ENCODE data around the gene MARF1.
"Not testable (repeated sequence)": the region's sequence is repeated elsewhere in the genome, so short reads cannot be mapped to it uniquely, and the experiment has no call there.

Gene MARF1

DNA sequence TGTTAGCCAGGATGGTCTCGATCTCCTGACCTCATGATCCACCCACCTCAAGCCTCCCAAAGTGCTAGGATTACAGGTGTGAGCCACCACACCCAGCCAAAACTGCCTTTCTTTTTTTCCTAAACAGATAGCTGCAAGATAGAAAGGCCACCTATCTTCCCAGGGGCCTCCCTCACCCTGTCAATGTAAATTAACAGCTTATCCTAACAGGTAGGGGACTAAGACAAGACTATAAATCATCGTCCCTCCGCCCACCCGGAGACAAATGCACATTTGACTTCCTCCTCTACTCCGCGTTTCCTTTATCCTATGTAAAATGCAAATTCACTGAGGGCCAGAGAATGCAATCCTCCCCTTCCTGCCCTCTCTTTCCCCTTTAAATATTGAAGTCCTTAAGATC lies 71.4 kb downstream of the MARF1 start:
- no peak for DNase-seq

DNA sequence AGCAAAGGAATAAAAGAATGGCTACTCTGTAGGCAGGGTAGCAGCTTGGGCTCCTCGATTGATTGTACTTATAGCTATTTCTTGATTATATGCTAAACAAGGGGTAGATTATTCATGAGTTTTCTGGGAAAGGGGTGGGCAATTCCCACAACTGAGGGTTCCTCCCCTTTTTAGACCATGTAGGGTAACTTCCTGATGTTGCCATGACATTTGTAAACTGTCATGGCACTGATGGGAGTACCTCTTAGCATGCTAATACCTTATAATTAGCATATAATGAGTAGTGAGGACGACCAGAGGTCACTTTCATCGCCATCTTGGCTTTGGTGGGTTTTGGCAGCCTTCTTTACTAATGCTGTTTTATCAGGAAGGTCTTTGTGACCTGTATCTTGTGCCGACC lies 72.3 kb downstream of the MARF1 start:
- not testable (repeated sequence) for DNase-seq

DNA sequence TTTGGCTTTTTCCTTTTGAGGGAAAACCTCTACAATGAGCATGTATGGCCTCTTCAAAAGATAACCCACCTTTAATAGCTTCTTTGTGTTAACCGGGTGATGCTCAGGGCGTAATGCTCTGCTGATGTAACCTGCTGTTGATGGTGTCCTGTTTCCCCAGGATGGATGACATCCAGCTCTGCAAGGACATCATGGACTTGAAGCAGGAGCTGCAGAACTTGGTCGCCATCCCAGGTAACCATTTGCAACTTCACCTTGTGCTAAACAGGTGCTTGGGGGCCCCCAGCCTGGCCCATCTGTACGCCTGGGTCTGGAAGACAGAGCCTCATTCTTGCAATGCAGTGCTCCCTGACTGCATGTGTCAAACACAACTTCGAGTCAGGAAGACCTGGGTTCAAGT lies 75.1 kb downstream of the MARF1 start:
- DNase-seq, result no peak

DNA sequence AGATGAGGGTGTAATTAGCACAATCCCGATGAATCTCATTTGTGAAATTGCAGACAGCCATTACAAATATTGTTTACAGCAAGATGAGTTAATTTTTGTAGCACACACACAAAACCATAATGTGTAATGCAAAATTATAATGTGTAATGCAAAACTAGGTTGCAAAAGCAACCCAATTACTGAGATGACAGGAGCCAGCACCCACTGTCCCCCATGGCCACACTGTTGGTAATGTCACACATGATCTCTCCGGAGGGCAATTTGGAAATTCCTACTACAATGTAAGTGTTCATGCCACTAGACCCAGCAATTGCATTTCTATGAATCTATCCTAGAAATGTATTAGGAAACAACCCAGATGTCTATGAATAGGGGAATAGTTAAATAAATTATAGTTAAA lies 76.9 kb downstream of the MARF1 start:
- DNase-seq, result no peak

DNA sequence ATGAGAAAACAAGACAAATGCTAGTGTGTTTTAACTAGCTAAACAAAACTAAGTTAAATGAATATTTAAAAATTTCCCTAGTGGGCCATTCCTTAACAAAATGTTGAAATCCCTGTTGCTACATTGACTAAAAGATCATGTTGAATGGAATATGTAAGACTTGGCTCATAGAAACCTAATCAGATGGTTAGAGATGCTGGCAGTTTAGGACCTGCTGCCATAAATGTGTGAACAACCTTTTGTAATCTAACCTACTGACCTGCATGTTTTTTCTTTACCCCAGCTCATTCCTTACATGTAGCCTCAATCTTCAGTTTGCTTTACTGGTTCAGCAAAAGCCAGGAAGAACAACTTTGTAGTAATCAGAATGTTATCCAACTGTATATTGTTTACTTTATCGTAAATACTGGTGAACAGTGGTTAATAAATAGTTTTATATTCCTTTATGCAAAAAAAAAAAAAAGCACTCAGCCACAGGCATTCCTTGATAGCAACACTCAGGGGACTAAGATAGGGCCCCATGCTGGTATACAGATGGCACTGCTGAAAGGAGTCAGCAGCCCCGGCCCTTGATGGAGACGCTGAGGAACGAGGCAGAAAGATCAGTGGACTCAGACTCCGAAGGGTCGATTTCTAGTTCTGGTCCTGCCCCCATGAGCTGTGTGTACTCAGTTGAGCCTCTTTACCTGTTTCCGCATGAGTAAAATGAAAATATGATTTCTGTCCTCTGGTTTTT lies 78.2 kb downstream of the MARF1 start:
- no peak for DNase-seq

DNA sequence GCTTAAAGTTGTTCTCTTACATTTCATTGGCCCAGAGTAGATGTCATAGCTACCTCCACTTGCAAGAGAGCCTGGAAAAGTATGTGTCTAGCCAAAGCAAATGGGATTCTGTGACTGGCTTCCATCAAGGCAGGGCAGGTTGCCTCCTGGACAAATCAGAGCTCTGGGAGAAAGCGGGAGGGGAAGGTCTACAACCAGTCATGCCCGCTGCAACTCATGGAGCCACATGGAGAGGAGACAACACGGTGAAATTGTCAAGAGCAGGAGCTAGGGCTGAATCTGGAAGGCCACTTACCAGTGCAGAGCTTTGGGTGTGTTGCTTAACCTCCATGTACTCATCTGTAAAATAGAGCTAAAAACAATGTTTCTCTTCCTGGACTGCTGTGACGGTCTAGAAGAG lies 83.8 kb downstream of the MARF1 start:
- DNase-seq, result no peak

DNA sequence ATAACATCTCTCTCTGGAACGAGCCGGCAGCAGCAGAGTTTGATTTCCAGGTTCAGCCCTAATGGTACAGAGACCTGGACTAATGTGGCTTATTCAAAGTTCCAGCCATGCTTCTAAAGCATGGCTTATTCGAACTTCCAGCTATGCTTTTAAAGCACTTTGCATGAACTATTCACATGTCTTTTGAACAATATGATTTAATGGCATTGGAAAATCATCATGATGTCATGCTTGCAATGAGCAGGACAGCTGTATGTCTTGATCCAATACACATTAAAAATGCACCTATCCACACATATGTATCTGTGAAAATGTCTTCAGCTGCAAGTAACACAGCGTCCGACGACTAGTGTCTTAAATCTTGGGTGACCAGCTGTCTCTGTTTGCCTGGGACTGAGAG lies 85.7 kb downstream of the MARF1 start:
- no peak for DNase-seq

DNA sequence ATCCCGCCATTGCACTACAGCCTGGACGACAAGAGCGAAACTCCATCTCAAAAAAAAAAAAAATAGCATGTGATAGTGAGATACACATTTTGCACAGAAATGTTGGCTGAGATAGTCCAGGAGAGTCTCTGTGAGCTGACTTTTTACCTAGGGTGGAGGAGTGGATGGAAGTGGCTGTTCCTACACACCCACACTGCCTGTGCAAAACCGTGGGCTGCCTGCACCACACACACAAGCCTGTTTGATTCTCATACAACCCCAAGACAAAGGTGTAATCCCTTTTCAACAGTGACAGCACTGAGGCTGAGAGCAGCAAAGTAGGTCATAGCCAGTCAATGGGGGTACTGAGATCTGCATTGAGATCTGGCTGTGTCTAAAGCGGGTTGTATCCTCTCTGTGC lies 86.8 kb downstream of the MARF1 start:
- DNase-seq, result no peak

DNA sequence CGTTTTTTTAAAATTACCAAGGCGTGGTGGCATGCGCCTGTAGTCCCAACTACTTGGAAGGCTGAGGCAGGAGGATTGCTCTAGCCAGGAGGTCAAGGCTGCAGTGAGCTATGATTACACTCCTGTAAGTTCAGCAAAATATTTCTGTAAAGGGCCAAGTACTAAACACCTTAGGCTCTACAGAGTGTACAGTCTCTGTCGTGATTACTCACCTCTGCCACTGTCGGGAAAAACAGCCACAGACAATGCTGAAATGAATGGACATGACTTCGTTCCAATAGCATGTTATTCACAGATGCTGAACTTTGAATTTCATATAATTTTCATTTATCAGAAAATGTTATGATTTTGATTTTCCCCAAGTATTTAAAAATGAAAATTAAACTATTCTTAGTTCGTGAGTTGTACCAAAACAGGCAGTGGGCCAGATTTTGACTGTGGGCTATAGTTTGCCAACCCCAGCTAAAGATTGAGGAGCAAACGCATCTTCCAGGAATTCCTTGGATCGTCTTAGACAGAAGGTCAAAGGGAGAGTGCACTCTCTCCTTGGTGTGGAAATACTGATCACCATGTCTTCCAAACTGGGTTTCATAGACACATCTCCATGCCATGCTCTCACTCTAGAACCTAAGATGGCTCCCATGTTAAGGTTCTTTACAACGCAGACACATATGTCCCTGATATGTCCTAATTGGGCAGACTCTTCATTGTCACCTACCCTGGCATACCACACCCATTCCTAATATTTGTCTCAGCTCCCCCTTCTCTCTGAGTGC lies 89.5 kb downstream of the MARF1 start:
- DNase-seq, result no peak

DNA sequence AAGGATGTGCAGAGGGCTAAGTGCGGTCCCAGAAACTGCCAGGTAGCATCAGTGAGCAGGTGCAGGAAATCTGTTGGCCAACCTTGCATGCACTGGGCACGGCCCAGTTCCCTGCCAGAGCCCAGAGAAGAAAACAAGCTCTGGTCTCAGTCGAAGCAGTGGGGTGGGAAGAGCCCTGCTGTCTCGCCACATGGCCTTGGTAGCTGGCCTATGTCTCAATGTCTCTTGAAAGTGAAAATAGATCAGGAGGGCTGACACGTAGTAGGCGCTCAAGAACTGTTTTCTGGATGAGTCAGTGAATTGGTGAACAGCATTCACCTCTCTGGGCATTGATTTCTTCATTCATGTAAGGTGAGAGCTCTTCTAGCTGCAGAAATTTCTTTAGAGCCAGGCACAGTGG lies 90.4 kb downstream of the MARF1 start:
- DNase-seq, result no peak

DNA sequence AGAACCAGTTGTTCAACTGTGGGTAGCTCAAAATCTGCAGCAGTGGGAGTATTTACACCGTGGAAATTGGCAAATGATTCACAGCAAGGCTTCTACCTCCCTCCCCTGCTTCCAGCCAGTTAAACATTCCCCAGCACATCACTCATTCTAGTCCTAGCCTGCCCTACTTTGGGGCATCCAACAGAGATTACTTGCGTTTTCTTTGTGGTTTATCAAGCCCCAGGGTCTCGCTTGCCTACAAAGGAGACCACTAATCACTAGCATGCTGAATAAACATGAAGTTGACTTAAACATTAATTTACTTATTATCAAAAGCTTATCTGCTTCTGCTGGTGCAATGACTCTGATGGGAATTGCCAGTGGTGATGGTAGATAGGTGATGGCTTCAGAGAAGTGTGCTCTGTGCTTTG lies 94.5 kb downstream of the MARF1 start:
- no peak for DNase-seq

DNA sequence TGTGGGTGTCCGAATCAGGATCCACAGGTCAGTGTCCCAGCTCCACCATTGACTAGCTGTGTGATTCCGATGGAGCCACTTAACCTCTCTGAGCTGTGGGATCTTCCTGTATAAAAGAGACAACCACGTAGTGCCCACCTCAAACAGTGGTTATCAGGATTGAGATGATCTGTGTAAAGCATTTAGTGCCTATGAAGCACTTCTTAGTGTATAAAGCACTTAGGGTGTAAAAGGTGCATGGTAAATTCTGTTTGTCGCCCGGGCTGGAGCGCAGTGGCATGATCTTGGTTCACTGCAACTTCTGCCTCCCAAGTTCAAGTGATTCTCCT lies 95.2 kb downstream of the MARF1 start:
- no peak for DNase-seq

DNA sequence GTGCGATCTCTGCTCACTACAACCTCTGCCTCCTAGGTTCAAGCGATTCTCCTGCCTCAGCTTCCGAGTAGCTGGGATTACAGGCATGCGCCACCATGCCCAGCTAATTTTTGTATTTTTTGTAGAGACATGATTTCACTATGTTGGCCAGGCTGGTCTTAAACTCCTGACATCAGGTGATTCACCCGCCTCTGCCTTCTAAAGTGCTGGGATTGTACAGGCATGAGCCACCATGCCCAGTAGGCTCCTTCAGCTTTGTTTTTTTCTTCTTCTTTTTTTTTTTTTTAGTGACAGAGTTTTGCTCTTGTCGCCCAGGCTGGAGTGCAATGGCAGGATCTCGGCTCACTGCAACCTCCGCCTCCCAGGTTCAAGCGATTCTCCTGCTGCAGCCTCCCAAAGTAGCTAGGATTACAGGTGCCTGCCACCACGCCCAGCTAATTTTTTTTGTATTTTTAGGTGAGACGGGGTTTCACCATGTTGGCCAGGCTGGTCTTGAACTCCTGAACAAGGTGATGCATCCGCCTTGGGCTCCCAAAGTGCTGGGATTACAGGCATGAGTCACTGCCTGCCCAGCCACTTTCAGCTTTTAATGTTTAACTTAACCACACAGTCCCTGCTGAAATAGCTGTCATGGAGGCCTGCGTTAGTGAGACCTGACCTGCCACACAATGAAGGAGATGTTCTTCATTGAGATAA lies 95.7 kb downstream of the MARF1 start:
- DNase-seq, result not testable (repeated sequence)

DNA sequence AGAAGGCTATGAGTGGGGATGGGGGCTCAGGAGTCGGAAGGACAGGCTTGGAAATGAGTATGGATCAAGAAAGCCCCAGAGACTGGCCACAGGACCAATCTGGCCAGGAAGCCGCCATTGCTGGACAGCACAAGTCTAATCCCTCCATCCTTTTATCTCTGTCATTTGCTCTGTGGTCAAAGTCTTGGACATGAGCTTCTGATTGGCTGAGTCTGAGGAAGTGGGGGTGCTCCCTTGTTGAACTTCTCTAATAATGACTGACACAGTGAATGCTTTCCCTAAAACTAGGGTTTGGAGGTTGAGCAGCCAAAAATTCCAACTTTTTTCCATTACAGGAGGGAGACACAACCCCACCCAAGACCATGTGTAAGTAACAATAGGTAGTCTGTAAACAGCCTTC lies 97.4 kb downstream of the MARF1 start:
- no peak for DNase-seq

DNA sequence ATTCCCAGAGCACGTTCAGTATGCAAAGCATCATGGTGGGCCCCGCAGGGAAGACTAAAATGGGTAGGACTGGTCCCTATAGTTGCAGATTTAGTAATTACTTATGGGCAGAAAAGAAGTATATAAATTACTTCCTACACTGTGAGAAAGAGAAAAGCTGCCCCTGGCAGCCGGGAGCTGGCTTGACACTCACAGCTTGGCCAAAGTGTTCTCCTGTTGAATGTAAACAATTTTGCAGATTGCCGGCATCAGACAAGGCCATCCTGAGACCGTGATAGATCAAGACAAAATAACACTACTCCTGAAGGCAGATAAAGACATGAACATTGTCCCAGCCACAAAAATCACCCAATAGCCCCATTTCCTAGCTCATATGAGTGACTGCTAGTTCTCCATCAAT lies 98.5 kb downstream of the MARF1 start:
- DNase-seq, result no peak
